ENCODE measurements around the gene ATP2B2. TPM values are rescaled to one million over a fixed set of nuclear protein-coding genes. Genes with fewer than 3 reads are reported as not detected.
A peak's percentile ranks its signal among the peaks of the same experiment; 100 is the strongest.

Gene ATP2B2
- total and polyA plus RNA-seq, 2 of the 8 experiments (the other 6 are each of a cell fraction or from before 2014, with no cell fraction given): 0.14 to 1.2 TPM

GRCh38 chr3:10553591-10554235 lies 48.3 kb upstream of the ATP2B2 start:
- Histone ChIP-seq H3K27ac (ENCODE audit: low read depth, low read length) (peak overlapping the region; percentile 40; the same call in 1 of the 2 replicates), H3K9ac (replicated peaks in 1 of 4; ENCODE audit: extremely low read depth in 1 of 4, low read depth in 3 of 4, low read length in 3 of 4) (no peak overlapping the region; a peak in 2 of 7 replicates), H2BK12ac (ENCODE audit: low read depth, low read length) (no peak overlapping the region; the same call in 1 of the 2 replicates), H3K23ac (ENCODE audit: insufficient read length) (no peak overlapping the region), H2BK15ac (ENCODE audit: low read length) (no peak overlapping the region), H3K79me2 (ENCODE audit: control insufficient read depth in 1 of 2, insufficient read depth in 2 of 2, low read length in 2 of 2) (no peaks in the 10 kb centered on the region), H3K36me3 (ENCODE audit: control insufficient read depth in 2 of 4, insufficient read depth in 4 of 4, low read length in 3 of 4) (no peaks in the 10 kb centered on the region), H3K79me1 (ENCODE audit: low read depth, low read length) (no peaks in the 10 kb centered on the region), H2BK120ac (replicated peaks; ENCODE audit: low read depth, low read length) (no peak overlapping the region), H4K8ac (ENCODE audit: extremely low read depth, insufficient read depth, low read length) (0 out of 2 replicates have a peak overlapping the region, but pooled peaks have one; percentile 40), H4K91ac (replicated peaks; ENCODE audit: insufficient read length, low read length) (no peak overlapping the region), H2AFZ (ENCODE audit: low read length) (no peak overlapping the region), H3K18ac (ENCODE audit: extremely low read depth, low read length) (peak overlapping the region; percentile 56; the same call in 1 of the 2 replicates), H2AK5ac (ENCODE audit: low read depth, low read length) (no peak overlapping the region), H3K14ac (ENCODE audit: insufficient read length) (no peak overlapping the region), H3K4ac (replicated peaks; ENCODE audit: insufficient read length, low read depth, low read length) (no peak overlapping the region), H4K20me1 (replicated peaks in 1 of 2; ENCODE audit: control insufficient read depth in 1 of 2, insufficient read depth in 2 of 2, low read length in 2 of 2) (no peaks in the 10 kb centered on the region), H2BK20ac (ENCODE audit: low read length) (no peak overlapping the region), H3K56ac (replicated peaks; ENCODE audit: insufficient read length, low read depth, low read length) (no peak overlapping the region), H3K4me2 (ENCODE audit: insufficient read depth in 1 of 2, low read depth in 2 of 2, low read length in 2 of 2) (peak overlapping the region in 1 of 2 experiments; percentile 8; a peak in 1 of 4 replicates), H3K4me3 (ENCODE audit: extremely low read depth in 1 of 4, insufficient read depth in 2 of 4, low read depth in 3 of 4, low read length in 4 of 4) (peak overlapping the region in 1 of 4 experiments; percentile 5; a peak in 1 of 8 replicates), H3K23me2 (ENCODE audit: low read depth, low read length) (no peaks in the 10 kb centered on the region), H3K4me1 (replicated peaks in 1 of 4; ENCODE audit: control insufficient read depth in 3 of 4, insufficient read depth in 4 of 4, low read length in 3 of 4) (peaks cover 4 to 11% (median 7%) of the 10 kb centered on the region in 4 experiments; a peak in 5 of 7 replicates), H3K9me3 (ENCODE audit: insufficient read depth in 2 of 2, low read depth in 1 of 2, low read length in 1 of 2) (no peaks in the 10 kb centered on the region), H2BK5ac (ENCODE audit: low read depth, low read length) (no peak overlapping the region), H3K27me3 (replicated peaks in 1 of 4; ENCODE audit: control insufficient read depth in 3 of 4, extremely low read depth in 1 of 4, insufficient read depth in 3 of 4, low read length in 3 of 4) (no peaks in the 10 kb centered on the region), H4K5ac (ENCODE audit: insufficient read length, low read depth, low read length) (peak overlapping the region; percentile 60)
- ChIA-PET CTCF (ENCODE audit: partially characterized antibody) (interaction anchor here (0.6 to 2.7 kb wide), 11 partner anchors 9 to 210 kb away, joined by 3 to 10 read pairs (median 4); no protein-coding TSS in a partner anchor), POLR2A (ENCODE audit: partially characterized antibody) (no interaction called here)
- FAIRE-seq (peak; percentile 13), DNase-seq (ENCODE audit: low read depth in 1 of 2, low spot score in 2 of 2) (peak; percentile 17 to 56)
- 27% methylated on average over 8 of the region's 9 CpGs; no CpG with 5 or more reads in 1 of the 2 experiments for WGBS, 2 experiments (ENCODE audit: extremely low coverage in 1 of 2, insufficient coverage in 1 of 2, insufficient read length in 1 of 2, insufficient replicate concordance in 2 of 2, low coverage in 1 of 2, low lambda C conversion rate in 2 of 2, missing lambda C conversion rate in 1 of 2)
- TF ChIP-seq KDM1A (IDR thresholded peaks at IDR 0.05; ENCODE audit: borderline replicate concordance, low read length) (no peak), CTCF (IDR thresholded peaks at IDR 0.05; ENCODE audit: control extremely low read depth in 1 of 3, insufficient read depth in 1 of 3, low read depth in 1 of 3, low read length in 3 of 3) (0 out of 4 replicates have a peak, but pooled peaks of 1 of the 3 experiments have one; percentile 7), RAD21 (IDR thresholded peaks at IDR 0.05 in 1 of 2, conservative IDR thresholded peaks at IDR 0.05 in 1 of 2; ENCODE audit: low read depth in 2 of 2, low read length in 2 of 2) (peak; percentile 58), NRF1 (IDR thresholded peaks at IDR 0.05; ENCODE audit: low read depth, low read length) (no peak), HDAC6 (IDR thresholded peaks at IDR 0.05; ENCODE audit: low read depth, low read length) (no peak), NANOG (IDR thresholded peaks at IDR 0.05; ENCODE audit: insufficient read depth, low read depth, low read length, poor library complexity, severe bottlenecking) (no peak), KDM4A (IDR thresholded peaks at IDR 0.05; ENCODE audit: low read depth, low read length, severe bottlenecking) (no peak), RXRA (IDR thresholded peaks at IDR 0.05; ENCODE audit: insufficient read depth, low read depth, low read length) (no peak), BRCA1 (IDR thresholded peaks at IDR 0.05; ENCODE audit: low read depth, low read length) (no peak)

Measured in H1 (cell line).